ENCODE data around the gene SPOCK3.

Gene SPOCK3

DNA sequence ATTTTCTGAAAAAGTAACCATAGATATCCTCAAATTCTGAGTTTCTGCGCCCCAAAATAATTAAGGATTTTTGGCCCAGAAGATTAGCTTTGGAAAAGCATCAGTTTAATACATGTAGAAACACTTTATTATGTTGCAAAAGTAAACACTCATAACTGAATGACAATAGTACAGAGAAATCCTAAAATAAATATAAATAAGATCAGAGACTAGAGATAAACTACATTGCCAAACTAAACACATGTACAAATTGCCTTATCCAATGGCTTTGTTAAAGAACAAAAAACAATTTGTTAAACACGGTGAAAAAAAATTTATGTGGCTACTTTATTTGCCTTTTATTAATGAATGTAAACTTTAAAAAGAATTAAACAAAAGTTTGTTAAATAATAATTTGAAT, 17.5 kb downstream of the SPOCK3 start:
- H3K9me3 ChIP-seq (ENCODE audit: control insufficient read depth, insufficient read depth, low read length) = no peaks in the 10 kb centered on the region
- no peak overlapping the region for H3K9ac ChIP-seq (ENCODE audit: low read depth, low read length)

DNA sequence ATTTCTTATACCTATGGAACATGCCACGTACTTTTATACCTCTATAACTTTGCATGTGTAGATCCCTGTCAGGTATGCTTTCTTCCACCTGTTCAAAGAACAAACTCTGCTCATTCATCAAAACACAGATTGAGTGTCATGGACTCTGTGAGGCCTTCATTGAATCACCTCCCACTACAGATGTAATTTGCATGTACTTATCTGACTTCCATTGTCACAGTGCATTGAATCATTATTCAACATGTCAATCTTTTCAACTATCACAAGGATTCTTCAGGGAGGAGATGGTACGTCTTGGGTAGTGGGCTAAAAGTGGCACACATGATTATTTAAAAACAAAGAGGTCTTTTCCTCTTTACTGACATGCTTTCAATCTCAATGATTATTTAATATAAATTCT, 24.1 kb downstream of the SPOCK3 start:
- no peaks in the 10 kb centered on the region for H3K4me1 ChIP-seq (ENCODE audit: insufficient read depth, low read length)
- no peaks in the 10 kb centered on the region for H3K9me3 ChIP-seq (ENCODE audit: control insufficient read depth, insufficient read depth, low read length)
- no peaks in the 10 kb centered on the region for H3K36me3 ChIP-seq (ENCODE audit: insufficient read depth, low read length)

More for the DNA sequence above, 17.5 kb downstream of the SPOCK3 start:
- H3K4me1 ChIP-seq (ENCODE audit: insufficient read depth, low read length) = no peaks in the 10 kb centered on the region
- H3K36me3 ChIP-seq (ENCODE audit: insufficient read depth, low read length) = no peaks in the 10 kb centered on the region

DNA sequence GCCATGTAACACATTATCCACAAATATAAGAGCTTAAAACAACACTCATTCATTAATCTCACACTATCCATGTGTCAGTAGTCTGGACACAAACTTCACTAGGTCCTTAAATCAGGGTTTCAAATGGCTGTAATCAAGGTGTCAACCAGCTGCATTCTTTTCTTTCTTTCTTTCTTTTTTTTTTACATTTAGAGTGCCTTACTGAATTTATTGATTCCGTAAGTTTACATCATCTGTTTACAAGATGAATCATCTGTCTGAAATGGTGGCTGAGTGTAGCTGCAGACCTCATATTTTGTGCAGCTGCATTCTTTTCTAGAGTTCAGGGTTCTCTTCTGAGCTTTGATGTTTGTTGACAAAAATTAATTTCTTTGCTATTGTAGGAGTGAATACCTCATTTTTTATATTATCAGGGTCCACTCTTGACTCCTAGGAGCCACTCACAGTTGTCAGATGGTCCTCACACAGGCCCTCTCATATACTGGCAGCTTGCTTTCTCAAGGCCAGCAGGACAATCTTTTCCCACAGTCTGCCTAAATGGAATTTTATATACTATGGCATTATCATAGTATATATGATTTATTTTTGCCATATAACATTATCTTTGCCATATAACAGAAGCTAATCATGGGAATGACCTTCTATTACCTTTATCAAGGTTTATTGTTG, 37.8 kb downstream of the SPOCK3 start:
- Histone ChIP-seq H3K9ac (ENCODE audit: low read depth, low read length) (no peak overlapping the region), H3K9me3 (ENCODE audit: control insufficient read depth, insufficient read depth, low read length) (no peaks in the 10 kb centered on the region), H3K4me1 (ENCODE audit: insufficient read depth, low read length) (no peaks in the 10 kb centered on the region), H3K36me3 (ENCODE audit: insufficient read depth, low read length) (no peaks in the 10 kb centered on the region)

More for the DNA sequence above, 24.1 kb downstream of the SPOCK3 start:
- H3K9ac ChIP-seq (ENCODE audit: low read depth, low read length) = no peak overlapping the region

- H3K9me3 ChIP-seq (ENCODE audit: control insufficient read depth, insufficient read depth, low read length) = no peaks in the 10 kb centered on the region
- no peak overlapping the region for H3K9ac ChIP-seq (ENCODE audit: low read depth, low read length)
- no peaks in the 10 kb centered on the region for H3K4me1 ChIP-seq (ENCODE audit: insufficient read depth, low read length)
These were observed 43.9 kb downstream of the SPOCK3 start for GRCh38 chr4:167190379-167190778.

GRCh38 chr4:167185465-167185864, 48.8 kb downstream of the SPOCK3 start:
- Histone ChIP-seq H3K9ac (ENCODE audit: low read depth, low read length) (no peak overlapping the region), H3K4me1 (ENCODE audit: insufficient read depth, low read length) (no peaks in the 10 kb centered on the region), H3K9me3 (ENCODE audit: control insufficient read depth, insufficient read depth, low read length) (no peaks in the 10 kb centered on the region), H3K36me3 (ENCODE audit: insufficient read depth, low read length) (no peaks in the 10 kb centered on the region)

More at GRCh38 chr4:167190379-167190778, 43.9 kb downstream of the SPOCK3 start:
- no peaks in the 10 kb centered on the region for H3K36me3 ChIP-seq (ENCODE audit: insufficient read depth, low read length)

DNA sequence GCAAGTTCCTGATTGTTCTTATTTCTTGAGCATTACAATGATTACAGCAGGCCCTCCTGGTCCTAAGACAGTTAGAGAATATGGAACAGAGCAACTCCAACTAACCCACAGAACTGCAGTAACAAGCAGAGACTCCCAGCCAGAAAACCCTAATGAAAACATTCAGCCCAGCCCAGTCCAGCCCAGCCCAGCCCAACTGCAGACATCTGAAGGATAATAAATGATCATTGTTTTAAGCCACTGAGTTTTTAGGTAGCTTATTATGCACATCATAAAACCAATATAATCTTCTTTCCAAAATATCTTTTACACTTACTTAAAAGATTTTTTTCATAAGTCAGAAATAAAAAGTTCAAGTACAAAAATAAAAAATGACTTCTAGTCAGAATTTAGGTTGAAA, 51.3 kb downstream of the SPOCK3 start:
- no peaks in the 10 kb centered on the region for H3K4me1 ChIP-seq (ENCODE audit: insufficient read depth, low read length)
- no peak overlapping the region for H3K9ac ChIP-seq (ENCODE audit: low read depth, low read length)
- H3K36me3 ChIP-seq (ENCODE audit: insufficient read depth, low read length) = no peaks in the 10 kb centered on the region
- no peaks in the 10 kb centered on the region for H3K9me3 ChIP-seq (ENCODE audit: control insufficient read depth, insufficient read depth, low read length)

DNA sequence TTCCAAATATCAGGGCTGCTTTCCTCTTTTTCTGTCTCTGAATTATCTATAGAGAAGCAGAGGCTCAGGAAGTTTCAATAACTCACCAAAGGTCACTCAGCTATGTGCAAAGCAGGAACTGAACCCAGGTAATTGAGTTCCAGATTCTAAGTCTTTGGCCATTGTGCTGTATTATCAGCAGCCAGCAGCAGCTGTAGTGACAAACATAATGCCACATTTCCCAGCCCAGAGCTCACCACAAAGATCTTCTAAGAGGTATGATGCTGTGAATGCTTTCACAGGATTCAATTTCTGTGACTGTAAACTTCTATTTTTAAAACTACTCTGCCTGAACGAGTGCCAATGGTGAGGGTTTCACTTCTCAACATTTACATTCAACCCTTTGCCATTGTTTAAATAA, 56.4 kb downstream of the SPOCK3 start:
- no peak overlapping the region for H3K9ac ChIP-seq (ENCODE audit: low read depth, low read length)
- no peaks in the 10 kb centered on the region for H3K9me3 ChIP-seq (ENCODE audit: control insufficient read depth, insufficient read depth, low read length)
- no peaks in the 10 kb centered on the region for H3K36me3 ChIP-seq (ENCODE audit: insufficient read depth, low read length)
- no peaks in the 10 kb centered on the region for H3K4me1 ChIP-seq (ENCODE audit: insufficient read depth, low read length)

DNA sequence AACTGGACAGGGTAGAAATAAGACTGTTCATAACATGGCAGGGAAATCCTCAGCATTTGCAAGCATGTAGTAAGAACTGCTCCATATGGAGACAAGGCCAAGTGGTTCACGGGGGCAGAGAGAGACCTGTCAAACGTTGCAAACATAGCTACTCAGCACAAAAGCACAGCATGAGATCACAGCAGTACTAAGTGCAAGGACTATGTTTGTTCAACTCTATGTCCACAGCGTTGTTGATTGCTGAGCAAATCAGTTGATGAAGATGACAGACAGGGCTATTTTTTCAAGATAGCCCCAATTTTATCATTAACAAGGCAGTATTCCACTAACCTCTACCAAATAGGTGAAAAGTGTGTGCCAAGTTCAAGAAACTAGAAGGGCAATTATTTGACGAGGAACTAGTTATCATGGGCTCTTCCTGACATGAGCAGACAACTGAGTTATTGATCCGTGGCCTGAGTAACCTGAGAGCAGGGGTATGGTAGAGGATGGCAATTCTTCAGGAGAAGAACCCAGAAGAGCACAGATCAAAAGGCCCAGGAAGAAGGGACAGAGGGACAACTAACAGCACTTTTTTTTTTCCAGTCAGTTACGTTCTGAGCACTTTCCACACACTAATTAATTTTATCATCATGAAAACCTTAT, 57.4 kb downstream of the SPOCK3 start:
- H3K36me3 ChIP-seq (ENCODE audit: insufficient read depth, low read length) = no peaks in the 10 kb centered on the region
- H3K4me1 ChIP-seq (ENCODE audit: insufficient read depth, low read length) = no peaks in the 10 kb centered on the region
- no peaks in the 10 kb centered on the region for H3K9me3 ChIP-seq (ENCODE audit: control insufficient read depth, insufficient read depth, low read length)
- no peak overlapping the region for H3K9ac ChIP-seq (ENCODE audit: low read depth, low read length)

DNA sequence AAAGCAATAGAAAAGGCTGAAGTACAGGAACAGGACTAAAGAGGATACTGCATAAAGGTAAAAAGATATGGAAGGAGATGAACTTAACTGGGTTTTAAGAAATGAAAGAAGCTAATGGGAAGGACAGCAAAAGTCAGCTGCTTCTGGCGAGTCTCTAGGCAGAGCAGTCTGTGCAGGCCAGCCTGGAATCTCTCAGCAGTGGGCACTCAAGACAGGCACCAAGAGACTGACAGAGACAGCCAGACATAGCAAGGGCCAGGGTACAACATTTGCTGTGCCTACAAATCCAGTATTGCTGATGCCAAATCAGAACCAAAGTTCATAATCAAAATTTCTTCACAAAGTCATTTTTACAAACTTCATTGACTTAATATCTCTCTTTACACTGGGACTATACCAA, 62.4 kb downstream of the SPOCK3 start:
- no peaks in the 10 kb centered on the region for H3K4me1 ChIP-seq (ENCODE audit: insufficient read depth, low read length)
- no peaks in the 10 kb centered on the region for H3K36me3 ChIP-seq (ENCODE audit: insufficient read depth, low read length)

GRCh38 chr4:167168611-167169010, 65.7 kb downstream of the SPOCK3 start:
- H3K4me1 ChIP-seq (ENCODE audit: insufficient read depth, low read length) = no peaks in the 10 kb centered on the region
- H3K9ac ChIP-seq (ENCODE audit: low read depth, low read length) = no peak overlapping the region
- H3K36me3 ChIP-seq (ENCODE audit: insufficient read depth, low read length) = no peaks in the 10 kb centered on the region
- H3K9me3 ChIP-seq (ENCODE audit: control insufficient read depth, insufficient read depth, low read length) = no peaks in the 10 kb centered on the region

More for the DNA sequence above, 62.4 kb downstream of the SPOCK3 start:
- Histone ChIP-seq H3K9me3 (ENCODE audit: control insufficient read depth, insufficient read depth, low read length) (no peaks in the 10 kb centered on the region), H3K9ac (ENCODE audit: low read depth, low read length) (no peak overlapping the region)

DNA sequence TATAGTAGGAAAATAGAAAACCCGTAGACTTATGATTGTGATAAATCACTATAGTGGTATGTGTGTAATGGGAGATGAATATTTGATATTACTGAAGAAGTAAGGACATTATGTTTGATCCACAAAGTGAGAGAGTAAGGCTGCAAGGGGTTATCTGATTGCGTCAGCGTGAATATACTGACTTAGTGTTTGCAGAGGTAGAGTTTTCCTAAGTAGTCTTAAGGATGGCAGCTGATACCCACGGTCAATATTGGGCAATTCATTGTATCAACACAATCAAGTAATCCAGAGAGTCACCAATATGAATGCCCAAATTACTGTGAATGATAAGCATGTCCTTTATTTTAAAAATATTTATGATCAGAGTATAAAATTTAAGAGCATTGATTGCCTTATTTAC, 83.7 kb downstream of the SPOCK3 start:
- H3K4me1 ChIP-seq (ENCODE audit: insufficient read depth, low read length) = no peaks in the 10 kb centered on the region
- H3K9ac ChIP-seq (ENCODE audit: low read depth, low read length) = no peak overlapping the region
- H3K9me3 ChIP-seq (ENCODE audit: control insufficient read depth, insufficient read depth, low read length) = no peaks in the 10 kb centered on the region
- no peaks in the 10 kb centered on the region for H3K36me3 ChIP-seq (ENCODE audit: insufficient read depth, low read length)

DNA sequence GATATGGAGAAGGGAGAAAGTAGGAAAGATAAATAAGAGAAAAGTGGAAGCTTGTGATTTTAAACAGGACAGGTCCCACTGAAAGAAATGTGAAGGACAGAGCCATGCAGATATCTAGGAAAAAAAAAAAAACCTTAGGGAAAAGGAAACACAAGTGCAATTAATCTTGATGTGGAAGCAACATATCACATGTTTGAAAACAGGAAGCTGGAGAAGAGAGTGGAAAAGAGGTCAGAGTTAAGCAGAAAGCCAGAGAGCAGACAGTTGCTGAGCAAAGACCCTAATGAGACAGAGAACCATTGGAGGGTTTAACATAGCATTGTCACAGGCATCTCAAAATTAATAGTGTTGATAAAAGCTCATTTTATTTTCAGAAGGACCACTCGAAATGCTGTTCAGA, 89.7 kb downstream of the SPOCK3 start:
- Histone ChIP-seq H3K4me1 (ENCODE audit: insufficient read depth, low read length) (no peaks in the 10 kb centered on the region), H3K9ac (ENCODE audit: low read depth, low read length) (no peak overlapping the region), H3K9me3 (ENCODE audit: control insufficient read depth, insufficient read depth, low read length) (no peaks in the 10 kb centered on the region), H3K36me3 (ENCODE audit: insufficient read depth, low read length) (no peaks in the 10 kb centered on the region)

- no peak overlapping the region for H3K9ac ChIP-seq (ENCODE audit: low read depth, low read length)
- no peaks in the 10 kb centered on the region for H3K36me3 ChIP-seq (ENCODE audit: insufficient read depth, low read length)
- no peaks in the 10 kb centered on the region for H3K4me1 ChIP-seq (ENCODE audit: insufficient read depth, low read length)
- H3K9me3 ChIP-seq (ENCODE audit: control insufficient read depth, insufficient read depth, low read length) = no peaks in the 10 kb centered on the region
These were observed 91.3 kb downstream of the SPOCK3 start for GRCh38 chr4:167143018-167143417.

- Histone ChIP-seq H3K9ac (ENCODE audit: low read depth, low read length) (no peak overlapping the region), H3K36me3 (ENCODE audit: insufficient read depth, low read length) (no peaks in the 10 kb centered on the region), H3K4me1 (ENCODE audit: insufficient read depth, low read length) (no peaks in the 10 kb centered on the region), H3K9me3 (ENCODE audit: control insufficient read depth, insufficient read depth, low read length) (no peaks in the 10 kb centered on the region)
These were observed 98.0 kb downstream of the SPOCK3 start for GRCh38 chr4:167136270-167136669.

DNA sequence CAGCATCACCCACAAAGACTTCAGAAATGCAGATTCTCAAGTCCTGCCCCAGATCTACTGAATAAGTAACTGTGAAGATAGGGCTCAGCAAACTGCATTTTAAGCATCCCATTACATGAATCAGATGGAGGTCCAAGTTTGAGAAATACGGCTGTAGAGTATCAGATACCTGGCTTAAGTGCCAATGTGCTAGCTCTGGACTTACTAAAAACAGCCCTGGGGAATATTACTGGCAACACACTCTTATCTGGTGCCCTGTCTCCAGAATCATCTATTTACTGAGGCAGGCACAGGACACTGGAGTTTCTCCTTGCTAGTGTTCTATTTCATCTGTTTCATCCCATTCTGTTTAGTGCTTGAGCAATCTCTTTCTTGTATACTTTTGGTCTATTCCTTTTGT, 105.1 kb downstream of the SPOCK3 start:
- Histone ChIP-seq H3K36me3 (ENCODE audit: insufficient read depth, low read length) (no peaks in the 10 kb centered on the region), H3K4me1 (ENCODE audit: insufficient read depth, low read length) (no peaks in the 10 kb centered on the region), H3K9ac (ENCODE audit: low read depth, low read length) (no peak overlapping the region), H3K9me3 (ENCODE audit: control insufficient read depth, insufficient read depth, low read length) (no peaks in the 10 kb centered on the region)
